ENCODE results near the gene PLXNB1.

GRCh38 chr3:48361928-48362327, 68.0 kb downstream of the PLXNB1 start:
- TF ChIP-seq POLR2AphosphoS5 (IDR thresholded peaks at IDR 0.05; ENCODE audit: borderline replicate concordance, low read depth, low read length), result no peak
- no peak for TF ChIP-seq EZH2 (IDR thresholded peaks at IDR 0.05)
- no peak for TF ChIP-seq FOXP2 (optimal IDR thresholded peaks at IDR 0.05; ENCODE audit: control extremely low read depth, extremely low read length, insufficient read depth)
